HEK293 (cell line): ENCODE measurements around the gene NDUFS7.

Experiments
- CTCF ChIA-PET: fragments of 350-600 bp; formaldehyde crosslinking; extraction: SDS; loops from one replicate; lab custom pipeline; 2021; ENCODE audit warnings: antibody characterized with exemption; lab: Yijun Ruan, JAX
- POLR2A ChIA-PET: fragments of 300-600 bp; formaldehyde crosslinking; extraction: SDS; loops from one replicate; lab custom pipeline; 2020; ENCODE audit warnings: antibody characterized with exemption, inconsistent platforms; lab: Yijun Ruan, JAX
- H3K27ac ChIP-seq: fragments of 200-500 bp; sonication (Bioruptor generic); 2 replicates; pipeline ENCODE4 v1.5.1; 2014; ENCODE audit warnings: low read depth, low read length, control low read depth, inconsistent platforms; ENCODE audit errors: extremely low read depth
- H3K36me3 ChIP-seq, 2 experiments: fragments of 200-500 bp in 1 of 2; sonication (Bioruptor generic) in 1 of 2; 1 replicate in 1 of 2; 2 replicates in 1 of 2; pipeline ENCODE4 v1.5.1; 2014 to 2017; ENCODE audit warnings: inconsistent platforms in 2 of 2, low read length in 2 of 2; ENCODE audit not compliant: control insufficient read depth in 2 of 2, insufficient read depth in 1 of 2
- H3K4me1 ChIP-seq: fragments of 200-500 bp; sonication (Bioruptor generic); 2 replicates; pipeline ENCODE4 v1.5.1; 2014; ENCODE audit warnings: mild to moderate bottlenecking, low read length, inconsistent platforms; ENCODE audit not compliant: control insufficient read depth, insufficient read depth
- H3K4me3 ChIP-seq: 2 replicates; pipeline ENCODE4 v1.5.1; 2011; ENCODE audit warnings: low read depth, mild to moderate bottlenecking, control low read depth, low read length, moderate library complexity
- H3K9me3 ChIP-seq: fragments of 200-500 bp; sonication (Bioruptor generic); 2 replicates; pipeline ENCODE4 v1.5.1; 2014; ENCODE audit warnings: low read depth, low read length, inconsistent platforms; ENCODE audit not compliant: control insufficient read depth, insufficient read depth
- EGR2 ChIP-seq: fragments of 450-650 bp; formaldehyde crosslinking; IDR thresholded peaks from 2 replicates; pipeline ENCODE4 v1.5.1; 2016; ENCODE audit warnings: low read depth, missing biosample characterization, missing genetic modification characterization
- GLIS1 ChIP-seq: fragments of 450-650 bp; formaldehyde crosslinking; IDR thresholded peaks from 2 replicates; pipeline ENCODE4 v1.5.1; 2016; ENCODE audit warnings: missing biosample characterization, missing genetic modification characterization
- GLIS2 ChIP-seq: fragments of 450-650 bp; formaldehyde crosslinking; IDR thresholded peaks from 2 replicates; pipeline ENCODE4 v1.5.1; 2016; ENCODE audit warnings: missing biosample characterization, missing genetic modification characterization
- HIC1 ChIP-seq: fragments of 450-650 bp; formaldehyde crosslinking; IDR thresholded peaks from 2 replicates; pipeline ENCODE4 v1.5.1; 2016; ENCODE audit warnings: missing biosample characterization, missing genetic modification characterization
- IKZF3 ChIP-seq: fragments of 450-650 bp; IDR thresholded peaks from 2 replicates; pipeline ENCODE4 v1.5.0; 2018; ENCODE audit warnings: missing biosample characterization, mild to moderate bottlenecking, missing genetic modification characterization, moderate library complexity
- KLF1 ChIP-seq: fragments of 450-650 bp; formaldehyde crosslinking; IDR thresholded peaks from 2 replicates; pipeline ENCODE4 v1.5.1; 2016; ENCODE audit warnings: missing biosample characterization, missing genetic modification characterization
- KLF10 ChIP-seq: fragments of 450-650 bp; IDR thresholded peaks from 2 replicates; pipeline ENCODE4 v1.5.1; 2018; ENCODE audit warnings: missing biosample characterization, mild to moderate bottlenecking, missing genetic modification characterization
- KLF8 ChIP-seq: fragments of 450-650 bp; formaldehyde crosslinking; IDR thresholded peaks from 2 replicates; pipeline ENCODE4 v1.5.1; 2016; ENCODE audit warnings: missing biosample characterization, missing genetic modification characterization
- SP2 ChIP-seq: fragments of 450-650 bp; formaldehyde crosslinking; IDR thresholded peaks from 2 replicates; pipeline ENCODE4 v1.5.1; 2016; ENCODE audit warnings: missing biosample characterization, missing genetic modification characterization
- ZBTB17 ChIP-seq: fragments of 450-650 bp; formaldehyde crosslinking; IDR thresholded peaks from 2 replicates; pipeline ENCODE4 v1.5.1; 2016; ENCODE audit warnings: missing biosample characterization, missing genetic modification characterization
- ZIC2 ChIP-seq: fragments of 450-650 bp; formaldehyde crosslinking; IDR thresholded peaks from 2 replicates; pipeline ENCODE4 v1.5.1; 2016; ENCODE audit warnings: missing biosample characterization, missing genetic modification characterization
- ZNF148 ChIP-seq: fragments of 450-650 bp; formaldehyde crosslinking; IDR thresholded peaks from 2 replicates; pipeline ENCODE4 v1.5.0; 2017; ENCODE audit warnings: missing biosample characterization, missing genetic modification characterization, borderline replicate concordance
- ZNF23 ChIP-seq: fragments of 450-650 bp; formaldehyde crosslinking; IDR thresholded peaks from 2 replicates; pipeline ENCODE4 v1.5.1; 2016; ENCODE audit warnings: missing biosample characterization, missing genetic modification characterization, borderline replicate concordance
- ZNF302 ChIP-seq: fragments of 450-650 bp; formaldehyde crosslinking; IDR thresholded peaks from 2 replicates; pipeline ENCODE4 v1.5.1; 2016; ENCODE audit warnings: missing biosample characterization, missing genetic modification characterization, low read depth
- ZNF398 ChIP-seq: fragments of 450-650 bp; formaldehyde crosslinking; IDR thresholded peaks from 2 replicates; pipeline ENCODE4 v1.5.1; 2017; ENCODE audit warnings: missing biosample characterization, missing genetic modification characterization
- ZNF514 ChIP-seq: fragments of 450-650 bp; formaldehyde crosslinking; IDR thresholded peaks from 2 replicates; pipeline ENCODE4 v1.5.1; 2016; ENCODE audit warnings: missing biosample characterization, missing genetic modification characterization
- ZNF677 ChIP-seq: fragments of 450-650 bp; IDR thresholded peaks from 2 replicates; pipeline ENCODE4 v1.5.0; 2018; ENCODE audit warnings: missing biosample characterization, mild to moderate bottlenecking, missing genetic modification characterization, moderate library complexity
- ZNF768 ChIP-seq: fragments of 450-650 bp; formaldehyde crosslinking; IDR thresholded peaks from 2 replicates; pipeline ENCODE4 v1.5.1; 2018; ENCODE audit warnings: missing biosample characterization, mild to moderate bottlenecking, missing genetic modification characterization

Gene NDUFS7

GRCh38 chr19:1396768-1397679 is 13.3 kb downstream of the NDUFS7 start:
- Histone ChIP-seq H3K4me3 (no peak overlapping the region), H3K36me3 (peaks cover 0 to 45% of the 10 kb centered on the region in 2 experiments; a peak in 2 of 3 replicates), H3K27ac (no peak overlapping the region), H3K9me3 (no peaks in the 10 kb centered on the region), H3K4me1 (no peaks in the 10 kb centered on the region)
- TF ChIP-seq ZIC2 (tag by site-specific recombination) = peak; percentile 60; the same call in 1 of the 2 replicates
- peak; percentile 21; the same call in 1 of the 2 replicates for TF ChIP-seq EGR2
- no peak for TF ChIP-seq ZNF148 (tag by site-specific recombination)
- peak; percentile 51 for TF ChIP-seq KLF1 (tag by site-specific recombination)
- TF ChIP-seq ZNF514 (tag by site-specific recombination) = no peak
- TF ChIP-seq KLF10 (tag by site-specific recombination) = peak; percentile 13; the same call in 1 of the 2 replicates
- TF ChIP-seq ZNF23 (tag by site-specific recombination) = peak; percentile 95
- TF ChIP-seq HIC1 = peak; percentile 17
- peak; percentile 13; the same call in 1 of the 2 replicates for TF ChIP-seq KLF8 (tag by site-specific recombination)
- 0 out of 2 replicates have a peak, but pooled peaks have one; percentile 1 for TF ChIP-seq GLIS1 (tag by site-specific recombination)
- TF ChIP-seq ZNF302 (tag by site-specific recombination) = no peak
- TF ChIP-seq ZNF677 (tag by site-specific recombination) = no peak
- 0 out of 2 replicates have a peak, but pooled peaks have one; percentile 26 for TF ChIP-seq IKZF3
- peak; percentile 63; the same call in 1 of the 2 replicates for TF ChIP-seq ZBTB17 (tag by site-specific recombination)
- TF ChIP-seq ZNF398 (tag by site-specific recombination) = peak; percentile 34; the same call in 1 of the 2 replicates
- 0 out of 2 replicates have a peak, but pooled peaks have one; percentile 5 for TF ChIP-seq SP2 (tag by site-specific recombination)
- 0 out of 2 replicates have a peak, but pooled peaks have one; percentile 2 for TF ChIP-seq GLIS2 (tag by site-specific recombination)
- TF ChIP-seq ZNF768 (tag by site-specific recombination) = 0 out of 2 replicates have a peak, but pooled peaks have one; percentile 65
- POLR2A ChIA-PET = interaction anchor here (0.6 to 2.4 kb wide), 4 partner anchors 8 to 128 kb away, joined by 3 to 7 read pairs (median 5); partner anchors contain the start of gene CIRBP
- CTCF ChIA-PET = no interaction called here
